Stimulated activated CD4-positive, alpha-beta T cell treated with anti-CD3 and anti-CD28 coated beads, Interleukin-2, amount 100 ng/mL, for 4 hours (primary cell): ENCODE results near the gene SHISA2.

Source experiments
- DNase-seq: peaks from one replicate; pipeline ENCODE4 v3.0.0-alpha.2; 2020; ENCODE audit warnings: low read depth

The SHISA2 gene

DNA sequence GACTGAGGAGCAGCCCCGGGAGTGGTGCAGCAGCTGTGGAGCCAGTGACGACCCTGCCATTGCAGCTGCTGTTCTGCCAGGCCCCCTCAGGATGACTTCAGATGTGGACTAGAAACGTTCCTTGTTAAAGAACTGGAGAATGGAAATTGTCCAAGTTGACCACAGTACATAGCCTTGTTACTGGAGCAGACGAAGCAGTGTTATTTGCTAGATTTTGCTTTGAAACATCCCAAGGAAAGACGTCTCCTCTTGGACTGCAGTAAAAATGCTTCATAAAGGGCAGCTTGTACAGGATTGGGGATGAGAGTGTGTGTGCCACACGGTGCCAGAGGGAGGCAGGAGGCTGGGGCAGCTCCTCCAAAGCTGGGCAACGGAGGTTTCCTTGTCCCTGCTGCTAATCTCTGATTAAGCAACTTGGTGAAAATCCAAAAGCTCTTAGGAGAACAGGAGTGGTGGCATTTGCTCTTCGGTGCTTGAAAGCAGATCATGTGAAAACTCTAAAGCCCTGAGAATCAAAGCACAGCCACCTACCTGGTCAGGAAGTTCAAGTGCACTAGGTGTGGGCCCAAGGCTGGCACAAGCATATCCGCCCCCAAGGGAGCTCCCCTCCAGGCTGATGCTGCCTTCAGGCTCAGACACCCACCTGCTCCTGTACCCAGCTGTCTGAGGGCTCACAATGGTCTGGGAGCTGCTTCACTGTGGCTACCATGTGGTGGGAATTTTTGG is 34.5 kb downstream of the SHISA2 start:
- no peak for DNase-seq

DNA sequence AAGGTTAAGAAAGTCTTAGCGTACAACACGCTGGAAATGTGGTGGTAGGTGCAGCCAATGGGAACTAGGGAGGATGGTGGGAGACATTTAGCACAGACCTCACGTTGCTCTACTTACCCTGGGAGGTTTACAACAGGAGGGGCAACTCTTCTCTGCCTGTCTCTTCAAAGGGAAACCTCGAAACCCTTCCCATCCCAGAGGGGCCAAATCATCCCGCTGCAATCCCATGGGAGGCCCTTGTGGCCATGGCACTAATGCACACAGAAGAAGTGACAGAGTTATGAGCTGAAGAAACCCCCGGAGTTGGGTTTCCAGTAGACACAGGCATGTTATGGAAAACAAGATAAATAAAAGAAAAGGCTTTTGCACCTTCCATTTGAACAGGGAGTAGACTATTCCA is 35.6 kb downstream of the SHISA2 start:
- no peak for DNase-seq

DNA sequence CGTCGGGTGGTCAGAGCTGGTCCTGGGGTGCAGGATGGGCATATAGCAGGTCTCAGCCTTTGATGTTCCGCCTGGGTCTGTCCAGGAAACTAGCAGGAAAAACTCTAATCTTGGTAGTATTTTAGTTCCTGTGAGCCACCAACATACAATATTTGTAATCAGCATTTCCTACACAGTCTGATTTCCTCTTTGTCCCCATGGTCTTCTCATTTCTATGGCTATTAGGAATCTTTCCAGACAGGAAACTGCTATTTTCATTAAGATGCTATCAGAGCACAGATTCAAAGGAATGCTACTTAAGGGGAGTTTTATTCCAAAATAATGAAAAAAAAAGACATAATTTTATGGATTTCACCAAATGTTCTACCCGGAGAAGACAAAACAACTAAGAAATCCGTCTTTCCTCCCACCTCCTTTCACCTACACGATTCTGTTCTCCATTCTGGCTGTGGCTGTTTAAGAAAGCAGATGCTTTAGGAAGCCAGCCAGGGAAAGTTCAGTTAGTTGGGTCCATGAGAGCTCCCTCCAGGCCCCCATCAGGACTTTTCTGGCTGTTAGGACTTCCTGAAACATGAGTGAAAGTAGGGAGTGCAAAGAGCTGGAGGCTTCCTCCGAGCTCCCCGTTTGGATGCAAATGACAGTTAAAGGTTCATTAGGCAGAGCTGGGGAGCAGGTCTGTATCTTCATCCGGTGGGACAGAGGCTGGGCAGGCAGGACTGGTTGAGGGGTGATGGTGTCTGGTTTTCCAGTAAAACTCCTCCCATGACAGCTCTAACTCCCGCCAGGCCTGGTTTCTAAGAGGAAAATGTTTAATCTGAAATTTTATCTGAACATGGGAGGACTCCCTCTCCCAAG is 36.3 kb downstream of the SHISA2 start:
- DNase-seq, result no peak

DNA sequence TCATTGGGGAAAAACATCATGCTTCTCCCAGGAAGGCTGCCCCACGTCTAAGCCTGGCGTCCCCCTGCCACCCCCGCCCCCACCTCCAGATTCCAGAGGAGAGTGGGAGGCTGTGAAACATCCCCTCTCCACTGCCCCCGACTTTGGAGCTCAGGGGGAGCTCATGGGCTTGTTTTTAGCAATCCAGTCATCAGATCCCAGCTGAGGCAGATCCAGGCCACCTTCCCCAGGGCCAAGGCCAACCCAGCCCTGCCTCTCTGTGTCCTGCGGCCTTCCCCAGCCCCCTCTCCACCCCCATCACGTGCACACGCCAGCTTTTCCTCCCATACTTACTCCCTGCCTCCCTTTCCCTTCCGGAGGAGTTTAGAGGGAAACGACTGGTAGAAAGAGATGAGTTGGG is 38.8 kb downstream of the SHISA2 start:
- DNase-seq, result no peak

DNA sequence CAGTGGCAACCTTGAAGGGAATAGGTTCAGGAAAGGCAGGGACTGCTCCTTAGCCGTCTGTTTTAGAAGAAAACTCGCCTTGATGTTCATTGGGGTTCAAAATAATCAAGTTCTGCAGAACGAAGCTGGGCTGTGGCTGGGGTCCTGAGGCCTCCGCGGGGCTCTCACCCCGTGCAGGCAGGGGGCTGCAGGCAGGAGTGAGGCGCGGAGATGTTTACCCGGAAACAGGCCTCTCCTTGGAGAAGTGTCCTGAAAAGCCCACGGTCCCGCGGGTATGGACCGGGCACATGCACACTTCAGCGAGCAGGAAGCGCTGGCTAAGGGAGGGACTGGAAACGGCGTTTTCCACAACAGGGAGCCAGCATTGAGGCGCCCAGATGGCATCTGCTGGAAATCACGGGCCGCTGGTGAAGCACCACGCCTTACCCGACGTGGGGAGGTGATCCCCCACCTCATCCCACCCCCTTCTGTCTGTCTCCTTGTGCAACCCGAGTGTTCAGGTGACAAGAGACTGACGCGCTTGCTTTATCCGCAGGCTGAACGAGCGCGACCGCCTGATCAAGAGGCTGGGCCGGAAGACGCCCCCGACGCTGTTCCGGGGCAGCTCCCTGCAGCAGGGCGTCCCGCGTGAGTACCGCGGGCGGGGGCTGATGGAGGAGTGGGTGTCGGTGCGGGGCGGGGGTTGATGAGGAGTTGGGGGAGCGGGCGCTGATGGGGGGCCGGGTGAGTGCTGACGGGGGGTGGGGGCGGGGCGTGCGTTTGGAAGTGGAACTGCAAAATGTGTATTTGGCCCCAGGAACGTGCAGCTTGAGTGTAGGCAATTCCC is 39.6 kb downstream of the SHISA2 start:
- peak; percentile 61 for DNase-seq

GRCh38 chr13:26011208-26011573 is 40.6 kb downstream of the SHISA2 start:
- DNase-seq, result no peak

- no peak for DNase-seq
Measured at GRCh38 chr13:26010487-26011207, 41.2 kb downstream of the SHISA2 start.

DNA sequence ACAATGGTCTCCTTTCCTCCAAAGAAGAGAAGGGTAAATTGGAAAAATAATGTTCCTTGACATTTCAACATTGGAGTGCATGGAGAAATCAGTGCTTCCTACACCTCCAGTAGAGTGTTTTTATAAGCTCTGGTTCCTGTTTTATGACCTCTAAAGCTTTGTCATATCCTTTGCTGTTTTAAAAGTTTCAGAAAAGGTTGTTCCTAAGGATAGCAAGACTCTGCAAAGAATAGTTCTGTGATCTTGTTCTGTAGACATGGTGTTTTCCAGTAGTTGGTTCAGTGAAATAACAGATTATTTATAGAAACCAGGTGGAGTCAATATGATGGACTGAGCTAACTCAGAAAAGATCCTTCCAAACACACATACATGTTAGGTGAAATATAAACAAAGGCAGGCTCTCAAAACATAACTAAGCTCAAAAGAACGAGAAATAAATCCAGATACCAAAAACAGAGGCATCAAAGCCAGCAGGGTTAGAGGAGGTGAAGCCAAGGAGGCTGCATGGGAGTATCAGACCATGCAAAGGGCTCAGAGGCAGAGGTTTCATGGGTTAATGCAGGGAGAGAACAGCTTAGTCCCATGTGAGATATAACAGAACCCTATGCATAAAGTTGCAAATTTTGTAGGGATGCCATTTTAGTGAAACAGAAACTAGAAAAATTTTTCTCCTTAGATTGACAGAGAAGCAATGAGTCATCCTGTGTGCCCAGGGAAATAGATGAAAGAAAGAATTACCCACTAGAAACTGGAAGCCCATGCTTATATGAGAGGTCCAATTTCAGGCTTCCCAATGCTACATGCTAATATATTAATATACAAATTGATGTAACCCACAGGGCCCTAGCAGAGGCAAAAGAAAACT is 44.3 kb downstream of the SHISA2 start:
- DNase-seq, result no peak
